HepG2 (cell line): ENCODE data around the gene ARL17B.
"Not testable (repeated sequence)": the region's sequence is repeated elsewhere in the genome, so short reads cannot be mapped to it uniquely, and the experiment has no call there.

Source experiments
- MAX ChIP-seq: IDR thresholded peaks from 2 replicates; pipeline ENCODE4 v1.6.1; 2012; ENCODE audit warnings: inconsistent platforms
- POLR2A ChIP-seq, 2 experiments: IDR thresholded peaks; 2 replicates each; pipeline ENCODE4 v1.6.1; 2011; ENCODE audit warnings: low read depth in 2 of 2, low read length in 2 of 2, mild to moderate bottlenecking in 1 of 2, moderate library complexity in 1 of 2; ENCODE audit not compliant: insufficient read depth in 1 of 2
- POLR2AphosphoS5 ChIP-seq: IDR thresholded peaks from 2 replicates; pipeline ENCODE4 v1.6.1; 2012; ENCODE audit warnings: low read depth, low read length
- SIN3A ChIP-seq: IDR thresholded peaks from 2 replicates; pipeline ENCODE4 v1.6.1; 2011; ENCODE audit warnings: low read depth, mild to moderate bottlenecking, control low read depth, low read length, borderline replicate concordance
- SMAD3 ChIP-seq: sonication (generic); formaldehyde crosslinking; IDR thresholded peaks from 2 replicates; pipeline ENCODE4 v1.4.0; 2020; ENCODE audit warnings: missing genetic modification reagents
- SRSF9 ChIP-seq: fragments of 200-400 bp; formaldehyde crosslinking; IDR thresholded peaks from 2 replicates; pipeline ENCODE4 v1.6.1; 2018; ENCODE audit warnings: borderline replicate concordance, mild to moderate bottlenecking, low read depth, low read length; ENCODE audit not compliant: insufficient read depth, poor library complexity, severe bottlenecking
- TAF1 ChIP-seq: sonication (generic); formaldehyde crosslinking; IDR thresholded peaks from 2 replicates; pipeline ENCODE4 v1.4.0; 2020; ENCODE audit warnings: missing genetic modification reagents
- YY1 ChIP-seq: IDR thresholded peaks from 2 replicates; pipeline ENCODE4 v1.6.1; 2011; ENCODE audit warnings: low read length, low read depth, moderate library complexity, mild to moderate bottlenecking; ENCODE audit not compliant: insufficient read depth, insufficient replicate concordance
- ZNF24 ChIP-seq: fragments of 450-650 bp; IDR thresholded peaks from 2 replicates; pipeline ENCODE4 v1.6.1; 2017; ENCODE audit warnings: antibody characterized with exemption, mild to moderate bottlenecking
- ZNF792 ChIP-seq: IDR thresholded peaks from 2 replicates; pipeline ENCODE4 v1.6.1; 2016
- TF ChIP-seq, protein P1 (sequence below): sonication (generic); formaldehyde crosslinking; IDR thresholded peaks from 2 replicates; pipeline ENCODE4 v1.5.0; 2020; ENCODE audit warnings: mild to moderate bottlenecking, missing genetic modification reagents, moderate library complexity

DNA sequence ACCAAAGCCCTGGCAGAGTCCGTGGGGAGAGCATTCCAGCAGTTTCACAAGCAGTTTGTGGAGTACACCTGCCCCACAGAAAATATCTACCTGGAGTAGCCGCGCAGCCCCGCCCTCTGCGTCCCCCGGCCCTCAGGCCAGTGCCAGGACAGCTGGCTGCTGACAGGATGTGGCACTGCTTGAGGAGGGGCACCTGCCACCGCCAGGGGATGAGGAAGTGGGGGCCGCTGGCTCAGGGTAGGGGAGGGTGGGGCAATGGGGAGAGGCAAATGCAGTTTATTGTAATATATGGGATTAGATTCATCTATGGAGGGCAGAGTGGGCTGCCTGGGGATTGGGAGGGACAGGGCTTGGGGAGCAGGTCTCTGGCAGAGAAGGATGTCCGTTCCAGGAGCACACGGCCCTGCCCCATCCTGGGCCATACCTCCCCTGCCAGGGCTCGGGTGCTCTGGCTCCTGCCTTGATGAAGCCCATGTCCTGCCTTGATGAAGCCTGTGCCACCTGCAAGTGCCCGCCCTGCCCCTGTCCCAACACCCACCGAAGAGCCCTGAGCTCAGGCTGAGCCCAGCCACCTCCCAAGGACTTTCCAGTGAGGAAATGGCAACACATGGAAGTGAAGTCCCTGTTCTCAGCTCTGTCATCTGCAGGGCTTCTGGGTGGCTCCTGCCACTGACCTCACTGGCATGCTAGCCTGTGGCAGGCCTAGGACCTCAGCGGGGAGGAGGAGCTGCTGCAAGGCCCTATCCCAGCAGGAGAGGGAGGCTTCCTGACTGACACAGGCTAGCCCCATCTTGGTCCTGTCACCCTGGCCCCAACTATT lies 116.4 kb downstream of the ARL17B start:
- TF ChIP-seq POLR2A (IDR thresholded peaks at IDR 0.05; ENCODE audit: insufficient read depth in 1 of 2, low read depth in 2 of 2, low read length in 2 of 2); POLR2AphosphoS5; YY1; ZNF792 (CRISPR knock-in tag); SRSF9; ZNF24; SMAD3 (CRISPR knock-in tag); SIN3A; TAF1 (CRISPR knock-in tag); MAX: not testable (repeated sequence)
- TF ChIP-seq, protein P1, sequence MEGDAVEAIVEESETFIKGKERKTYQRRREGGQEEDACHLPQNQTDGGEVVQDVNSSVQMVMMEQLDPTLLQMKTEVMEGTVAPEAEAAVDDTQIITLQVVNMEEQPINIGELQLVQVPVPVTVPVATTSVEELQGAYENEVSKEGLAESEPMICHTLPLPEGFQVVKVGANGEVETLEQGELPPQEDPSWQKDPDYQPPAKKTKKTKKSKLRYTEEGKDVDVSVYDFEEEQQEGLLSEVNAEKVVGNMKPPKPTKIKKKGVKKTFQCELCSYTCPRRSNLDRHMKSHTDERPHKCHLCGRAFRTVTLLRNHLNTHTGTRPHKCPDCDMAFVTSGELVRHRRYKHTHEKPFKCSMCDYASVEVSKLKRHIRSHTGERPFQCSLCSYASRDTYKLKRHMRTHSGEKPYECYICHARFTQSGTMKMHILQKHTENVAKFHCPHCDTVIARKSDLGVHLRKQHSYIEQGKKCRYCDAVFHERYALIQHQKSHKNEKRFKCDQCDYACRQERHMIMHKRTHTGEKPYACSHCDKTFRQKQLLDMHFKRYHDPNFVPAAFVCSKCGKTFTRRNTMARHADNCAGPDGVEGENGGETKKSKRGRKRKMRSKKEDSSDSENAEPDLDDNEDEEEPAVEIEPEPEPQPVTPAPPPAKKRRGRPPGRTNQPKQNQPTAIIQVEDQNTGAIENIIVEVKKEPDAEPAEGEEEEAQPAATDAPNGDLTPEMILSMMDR (CRISPR knock-in tag), result not testable (repeated sequence)
